Esophagus muscularis mucosa (tissue), 4 donors: Measurements from ENCODE around the gene HOXC12. TPM values are rescaled to one million over a fixed set of nuclear protein-coding genes. Genes with fewer than 3 reads are reported as not detected.

Experiments used
- DNase-seq: peaks from one replicate; pipeline ENCODE4 v3.0.0-alpha.2; 2017; ENCODE audit errors: extremely low spot score
- H3K27ac ChIP-seq, 4 donors: fragments of 200-600 bp; sonication (generic); replicated peaks in 1 of 4; 1 replicate in 3 of 4; 2 replicates in 1 of 4; pipeline ENCODE4 v1.5.1; 2016 to 2019; ENCODE audit warnings: mild to moderate bottlenecking in 1 of 4
- H3K27me3 ChIP-seq, 4 donors: fragments of 200-600 bp; sonication (generic); one replicate each; pipeline versions ENCODE4 v1.5.1 to v1.6.0; 2016 to 2019
- H3K36me3 ChIP-seq, 4 donors: fragments of 200-600 bp; sonication (generic); one replicate each; pipeline ENCODE4 v1.5.1; 2016 to 2019
- H3K4me1 ChIP-seq, 4 donors: fragments of 200-600 bp; sonication (generic); one replicate each; pipeline ENCODE4 v1.5.1; 2016 to 2019
- H3K4me3 ChIP-seq, 4 donors: fragments of 200-600 bp; sonication (generic); 1 replicate in 2 of 4; 2 replicates in 2 of 4; pipeline ENCODE4 v1.5.1; 2016 to 2019; ENCODE audit warnings: mild to moderate bottlenecking in 4 of 4, moderate library complexity in 1 of 4
- H3K9me3 ChIP-seq, 4 donors: fragments of 200-600 bp; sonication (generic); 1 replicate in 3 of 4; 2 replicates in 1 of 4; pipeline ENCODE4 v1.5.1; 2016 to 2019
- EP300 ChIP-seq: sonication (generic); formaldehyde crosslinking; IDR thresholded peaks from one replicate; pipeline ENCODE4 v1.6.1; 2017; ENCODE audit warnings: antibody characterized with exemption
- POLR2A ChIP-seq: fragments of 450-650 bp; IDR thresholded peaks from one replicate; pipeline ENCODE4 v1.6.1; 2017; ENCODE audit warnings: antibody characterized with exemption, moderate library complexity, mild to moderate bottlenecking, low read depth
- POLR2AphosphoS5 ChIP-seq, 2 donors: sonication (generic); formaldehyde crosslinking; IDR thresholded peaks; one replicate each; pipeline ENCODE4 v1.6.1; 2017; ENCODE audit warnings: antibody characterized with exemption in 2 of 2
- WGBS: methylation state at CpG from one replicate; pipeline ENCODE4 v1.1.5; 2018; 5-methylcytosine and 5-hydroxymethylcytosine counted together
- intact Hi-C: fragments of 100-400 bp; cut with DNase I; formaldehyde crosslinking; loops from one replicate; pipeline ENCODE4 v1.15.1; 2023
- small RNA-seq, 3 donors: library from RNA; depleted of rRNA; stranded (forward); fragments of <200 nt; gene quantifications; one replicate each; pipeline ENCODE3, GENCODE V24; 2016
- total RNA-seq, 4 donors: library from RNA; depleted of rRNA; stranded (reverse); fragments of >200 nt; gene quantifications; one replicate each; pipeline versions ENCODE4 v1.1.0 to v1.2.1, GENCODE V29; 2016
- TF ChIP-seq, protein P1 (sequence below), 3 experiments: fragments of 200-600 bp in 2 of 3; fragments of 450-650 bp in 1 of 3; sonication (generic) in 2 of 3; IDR thresholded peaks; one replicate each; pipeline ENCODE4 v1.5.1; 2017 to 2019; ENCODE audit warnings: antibody characterized with exemption in 3 of 3, mild to moderate bottlenecking in 2 of 3, moderate library complexity in 1 of 3

The HOXC12 gene
- total RNA-seq, 4 donors from 2014 or later = not detected

DNA sequence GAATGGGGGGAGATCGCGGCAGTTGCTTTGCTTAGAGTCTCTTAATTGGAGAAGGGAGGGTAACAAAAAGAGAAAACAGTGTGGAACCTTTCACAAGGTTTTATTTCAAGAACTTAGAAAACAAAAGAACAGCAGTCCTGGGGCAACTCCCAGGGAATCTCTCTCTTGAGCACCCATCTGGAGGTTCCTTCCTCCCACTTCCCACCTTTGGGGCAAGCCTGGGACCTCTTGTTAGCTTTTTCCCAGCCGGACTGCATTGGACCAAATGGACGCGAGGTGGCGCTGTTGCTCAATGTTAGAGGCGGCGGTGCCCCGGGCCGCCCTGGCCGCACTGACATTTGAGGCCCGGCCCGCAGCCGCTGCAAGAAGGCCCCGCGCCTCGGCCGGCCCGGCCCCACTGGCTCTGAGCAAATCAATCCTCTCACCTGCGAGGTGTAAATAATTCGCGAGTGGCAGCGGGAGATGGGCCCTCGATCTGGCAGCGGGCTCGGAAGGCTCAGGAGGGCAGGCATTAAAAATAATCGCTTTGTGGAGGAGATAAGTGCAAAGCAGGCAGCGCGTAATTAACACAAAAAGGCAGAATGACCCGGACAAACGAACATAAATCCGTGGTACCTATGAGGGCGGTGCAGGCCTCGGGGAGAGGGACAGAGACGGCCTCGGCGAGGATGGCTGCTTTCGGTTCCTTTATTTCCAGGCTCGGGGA, 51.3 kb downstream of the HOXC12 start:
- peaks cover 16 to 34% (median 23%) of the 10 kb centered on the region in 4 donors for H3K4me1 ChIP-seq
- H3K27me3 ChIP-seq = peaks cover 11 to 99% (median 93%) of the 10 kb centered on the region in 4 donors
- no peaks in the 10 kb centered on the region for H3K9me3 ChIP-seq
- intact Hi-C loops = loop anchor here (2.0 kb wide), 1 partner anchor 185 kb away; no protein-coding TSS in a partner anchor
- H3K4me3 ChIP-seq = peak overlapping the region in 3 of 4 donors; percentile 2 to 38 (median 20)
- H3K36me3 ChIP-seq = no peaks in the 10 kb centered on the region
- TF ChIP-seq, protein P1, sequence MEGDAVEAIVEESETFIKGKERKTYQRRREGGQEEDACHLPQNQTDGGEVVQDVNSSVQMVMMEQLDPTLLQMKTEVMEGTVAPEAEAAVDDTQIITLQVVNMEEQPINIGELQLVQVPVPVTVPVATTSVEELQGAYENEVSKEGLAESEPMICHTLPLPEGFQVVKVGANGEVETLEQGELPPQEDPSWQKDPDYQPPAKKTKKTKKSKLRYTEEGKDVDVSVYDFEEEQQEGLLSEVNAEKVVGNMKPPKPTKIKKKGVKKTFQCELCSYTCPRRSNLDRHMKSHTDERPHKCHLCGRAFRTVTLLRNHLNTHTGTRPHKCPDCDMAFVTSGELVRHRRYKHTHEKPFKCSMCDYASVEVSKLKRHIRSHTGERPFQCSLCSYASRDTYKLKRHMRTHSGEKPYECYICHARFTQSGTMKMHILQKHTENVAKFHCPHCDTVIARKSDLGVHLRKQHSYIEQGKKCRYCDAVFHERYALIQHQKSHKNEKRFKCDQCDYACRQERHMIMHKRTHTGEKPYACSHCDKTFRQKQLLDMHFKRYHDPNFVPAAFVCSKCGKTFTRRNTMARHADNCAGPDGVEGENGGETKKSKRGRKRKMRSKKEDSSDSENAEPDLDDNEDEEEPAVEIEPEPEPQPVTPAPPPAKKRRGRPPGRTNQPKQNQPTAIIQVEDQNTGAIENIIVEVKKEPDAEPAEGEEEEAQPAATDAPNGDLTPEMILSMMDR (IDR thresholded peaks at IDR 0.05) = peak; percentile 93 to 97 (median 96)
- TF ChIP-seq POLR2A (no peak), POLR2AphosphoS5 (IDR thresholded peaks at IDR 0.05) (peak in 1 of 2 donors; percentile 40)
- H3K27ac ChIP-seq = no peak overlapping the region
- 22% methylated on average over 39 of the region's 39 CpGs for WGBS
- peak; percentile 96 for DNase-seq

DNA sequence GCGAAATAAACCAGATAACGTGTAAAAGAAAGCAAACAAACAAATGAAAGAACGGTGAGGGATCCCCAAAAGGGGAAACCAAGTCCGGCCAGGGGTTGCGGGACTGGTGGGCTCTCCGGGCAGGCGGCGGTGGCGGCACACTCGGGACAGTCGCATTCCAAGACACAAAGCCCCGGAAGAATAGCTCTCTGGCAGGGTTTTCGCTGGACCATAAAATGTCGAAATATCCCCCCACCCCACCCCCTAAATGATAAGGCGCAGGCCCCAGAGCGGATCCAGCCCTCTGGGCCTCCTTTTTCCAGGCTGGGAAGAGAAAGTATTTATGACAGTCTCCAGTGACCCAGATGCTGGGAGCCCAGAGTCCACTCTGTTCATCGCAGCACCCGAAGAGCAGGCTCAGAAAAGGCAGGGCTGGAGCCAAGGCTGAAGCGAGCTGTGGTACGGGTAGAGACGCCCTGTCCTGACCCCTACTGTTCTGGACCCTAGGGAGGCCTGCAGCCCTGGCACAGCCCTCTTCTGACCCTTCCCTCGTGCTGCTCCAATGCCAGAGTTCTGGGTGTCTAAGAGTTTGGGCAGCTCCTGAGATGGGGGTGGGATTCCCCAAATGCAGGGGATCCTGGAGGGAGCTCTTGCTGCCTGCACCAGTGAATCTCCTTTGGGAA, 52.0 kb downstream of the HOXC12 start:
- no peak for TF ChIP-seq POLR2AphosphoS5 (IDR thresholded peaks at IDR 0.05)
- TF ChIP-seq, protein P1 (IDR thresholded peaks at IDR 0.05) = no peak
- no peak for TF ChIP-seq EP300
- no peak for TF ChIP-seq POLR2A
- Histone ChIP-seq H3K27me3 (peaks cover 11 to 99% (median 94%) of the 10 kb centered on the region in 4 donors), H3K4me1 (peaks cover 16 to 40% (median 27%) of the 10 kb centered on the region in 4 donors), H3K36me3 (no peaks in the 10 kb centered on the region), H3K27ac (no peak overlapping the region), H3K4me3 (peak overlapping the region in 3 of 4 donors; percentile 2 to 38 (median 20)), H3K9me3 (no peaks in the 10 kb centered on the region)
- intact Hi-C loops = loop anchor here (2.0 kb wide), 1 partner anchor 184 kb away; no protein-coding TSS in a partner anchor
- 61% methylated on average over 22 of the region's 22 CpGs for WGBS
- DNase-seq = no peak

- Histone ChIP-seq H3K36me3 (no peaks in the 10 kb centered on the region), H3K9me3 (no peaks in the 10 kb centered on the region), H3K27ac (no peak overlapping the region), H3K4me3 (no peak overlapping the region), H3K4me1 (peaks cover 16 to 42% (median 27%) of the 10 kb centered on the region in 4 donors), H3K27me3 (peaks cover 11 to 99% (median 90%) of the 10 kb centered on the region in 4 donors)
- 82% methylated on average over 2 of the region's 2 CpGs for WGBS
- intact Hi-C loops = loop anchor here (2.0 kb wide), 1 partner anchor 183 kb away; no protein-coding TSS in a partner anchor
- TF ChIP-seq, protein P1 (IDR thresholded peaks at IDR 0.05) = no peak
- TF ChIP-seq POLR2AphosphoS5 (IDR thresholded peaks at IDR 0.05) = no peak
- TF ChIP-seq POLR2A = no peak
- no peak for TF ChIP-seq EP300
- DNase-seq = no peak
Measured at GRCh38 chr12:54007538-54008259, 53.0 kb downstream of the HOXC12 start.

- TF ChIP-seq POLR2AphosphoS5 (IDR thresholded peaks at IDR 0.05) = no peak
- no peak for TF ChIP-seq EP300
- no peak for TF ChIP-seq POLR2A
- TF ChIP-seq, protein P1 (IDR thresholded peaks at IDR 0.05) = no peak
- peaks cover 16 to 42% (median 27%) of the 10 kb centered on the region in 4 donors for H3K4me1 ChIP-seq
- no peaks in the 10 kb centered on the region for H3K9me3 ChIP-seq
- no peak for DNase-seq
- H3K4me3 ChIP-seq = no peak overlapping the region
- H3K27me3 ChIP-seq = peaks cover 11 to 99% (median 88%) of the 10 kb centered on the region in 4 donors
- H3K27ac ChIP-seq = no peak overlapping the region
- no peaks in the 10 kb centered on the region for H3K36me3 ChIP-seq
- WGBS = 39% methylated on average over 2 of the region's 2 CpGs
- intact Hi-C loops = no loop called here
Measured at GRCh38 chr12:54008260-54008552, 53.5 kb downstream of the HOXC12 start.

Small RNA genes within 50 kb of the gene (small RNA-seq; reads per million reads assigned to genes)
- gene AC012531.3 (0 reads per million in 3 donors), gene AC012531.4 (0 reads per million in 3 donors), gene MIR196A2 (0 to 0.19 (median 0) reads per million in 3 donors), gene RF01905 (0 reads per million in 3 donors), gene RF01906 (0 reads per million in 3 donors)

Other genes starting within 250 kb of the HOXC12 start
- gene CALCOCO1, start 227.5 kb upstream of the HOXC12 start, total RNA-seq = 100 to 1,000 TPM; 252 to 487 (median 347) TPM
- gene CISTR, start 202.9 kb upstream of the HOXC12 start, total RNA-seq = not detected
- not detected for gene HOXC13, start 16.1 kb upstream of the HOXC12 start, total RNA-seq
- not detected for gene HOXC11, start 18.2 kb downstream of the HOXC12 start, total RNA-seq
- gene HOTAIR, start 20.1 kb downstream of the HOXC12 start, total RNA-seq = not detected
- gene HOXC10, start 30.2 kb downstream of the HOXC12 start, total RNA-seq = not detected
- gene HOXC9, start 45.3 kb downstream of the HOXC12 start, total RNA-seq = not detected
- gene HOXC8, start 54.1 kb downstream of the HOXC12 start, total RNA-seq = not detected
- under 1 TPM in 3 of 4 donors, not detected in 1; 0.23 to 0.42 (median 0.32) TPM for gene HOXC6, start 73.5 kb downstream of the HOXC12 start, total RNA-seq
- 1 to 10 TPM in 1 of 4 donors, under 1 TPM in 1, not detected in 2; 0.83 to 2.0 TPM for gene HOXC5, start 78.1 kb downstream of the HOXC12 start, total RNA-seq
- gene HOXC4, start 98.9 kb downstream of the HOXC12 start, total RNA-seq = 1 to 10 TPM in 3 of 4 donors, under 1 TPM in 1; 0.83 to 3.6 (median 2.5) TPM
- gene SMUG1, start 234.1 kb downstream of the HOXC12 start, total RNA-seq = 10 to 100 TPM; 28.0 to 37.2 (median 30.8) TPM